HG03442 (cell line): Measurements from ENCODE around the gene CSH1.
A peak's percentile ranks its signal among the peaks of the same experiment; 100 is the strongest.
"Not testable (repeated sequence)": the region's sequence is repeated elsewhere in the genome, so short reads cannot be mapped to it uniquely, and the experiment has no call there.

Experiments used
- ATAC-seq: cut with Tn5 transposase; IDR thresholded peaks from one replicate; pipeline ENCODE4 v1.9.1; 2021; ENCODE audit warnings: mild to moderate bottlenecking, moderate library complexity; ENCODE audit not compliant: unreplicated experiment

Gene CSH1

GRCh38 chr17:63896524-63897354 lies at the start of gene CSH1:
Gene CSH1, minus strand, starts transcription at chr17:63896574. Its CDS starts 63 bp downstream, at chr17:63896511.
- ATAC-seq, result not testable (repeated sequence)

- no peak for ATAC-seq
Measured at GRCh38 chr17:63945784-63946439, 49.5 kb upstream of the CSH1 start.

- ATAC-seq, result no peak
Measured at GRCh38 chr17:63944736-63945499, 48.5 kb upstream of the CSH1 start.

GRCh38 chr17:63943745-63944144 lies 47.4 kb upstream of the CSH1 start:
- ATAC-seq, result no peak

DNA sequence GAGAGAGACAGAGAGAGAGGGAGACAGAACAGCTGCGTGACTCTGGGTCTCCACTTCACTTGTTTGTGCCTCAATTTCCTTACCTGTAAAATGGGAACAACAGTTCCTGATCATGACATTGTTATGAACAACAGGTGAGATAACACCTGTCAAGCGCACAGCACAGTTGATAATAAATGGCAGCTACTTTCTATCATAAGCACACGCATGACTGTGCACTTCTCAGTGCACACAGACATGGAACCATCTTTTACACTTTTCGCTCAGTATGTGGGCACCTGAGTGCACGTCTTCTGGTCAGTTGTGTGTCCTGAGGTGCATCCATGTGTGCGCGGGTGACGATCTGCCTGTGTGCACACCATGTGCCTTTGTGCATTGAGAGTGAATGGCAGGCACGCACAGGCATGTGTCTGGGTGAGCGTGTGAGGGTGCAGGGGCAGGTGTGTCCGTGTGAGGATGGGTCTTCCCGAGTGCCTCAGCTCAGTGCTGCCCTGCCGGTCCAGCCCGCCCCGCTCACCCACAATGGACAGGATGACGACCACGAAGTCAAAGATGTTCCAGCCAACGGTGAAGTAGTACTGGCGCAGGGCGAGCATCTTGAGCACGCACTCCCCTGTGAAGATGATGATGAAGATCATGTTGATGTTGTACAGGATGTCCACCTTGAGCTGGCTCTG lies 46.1 kb upstream of the CSH1 start:
- no peak for ATAC-seq

DNA sequence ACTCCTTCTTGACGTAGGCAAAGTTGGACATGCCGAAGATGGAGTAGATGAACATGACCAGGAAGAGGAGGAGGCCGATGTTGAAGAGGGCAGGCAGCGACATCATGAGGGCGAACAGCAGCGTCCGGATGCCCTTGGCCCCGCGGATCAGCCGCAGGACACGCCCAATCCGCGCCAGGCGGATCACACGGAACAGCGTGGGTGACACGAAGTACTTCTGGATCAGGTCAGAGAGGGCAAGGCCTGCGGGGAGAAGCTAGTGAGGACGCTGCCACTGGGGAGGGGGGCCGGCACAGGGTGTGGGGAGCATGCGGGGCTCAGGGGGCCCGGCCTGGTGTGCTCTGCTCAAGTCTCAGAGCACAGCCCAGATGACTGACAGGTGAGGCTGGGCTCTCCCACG lies 45.4 kb upstream of the CSH1 start:
- no peak for ATAC-seq

- no peak for ATAC-seq
Measured at GRCh38 chr17:63941162-63941561, 44.8 kb upstream of the CSH1 start.

DNA sequence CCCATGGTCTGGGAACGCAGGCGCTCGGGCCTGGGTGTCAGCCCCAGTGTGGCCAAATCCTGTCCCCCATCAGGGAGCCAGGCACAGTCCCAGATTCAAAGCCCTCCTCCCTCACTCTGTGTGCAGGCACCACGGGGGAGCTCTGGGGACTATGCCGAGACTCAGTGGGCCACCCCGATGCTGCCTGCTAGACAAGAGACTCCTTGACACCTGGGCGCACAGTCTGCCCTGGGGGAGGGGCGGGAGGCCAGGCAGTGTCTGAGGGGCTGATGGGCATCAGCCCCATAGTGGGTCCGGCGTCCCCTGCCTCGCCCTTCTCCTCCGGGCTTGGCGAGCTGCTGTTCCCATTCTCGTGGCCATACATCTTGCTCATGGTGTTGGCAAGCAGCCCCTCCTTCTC lies 44.2 kb upstream of the CSH1 start:
- ATAC-seq, result no peak

DNA sequence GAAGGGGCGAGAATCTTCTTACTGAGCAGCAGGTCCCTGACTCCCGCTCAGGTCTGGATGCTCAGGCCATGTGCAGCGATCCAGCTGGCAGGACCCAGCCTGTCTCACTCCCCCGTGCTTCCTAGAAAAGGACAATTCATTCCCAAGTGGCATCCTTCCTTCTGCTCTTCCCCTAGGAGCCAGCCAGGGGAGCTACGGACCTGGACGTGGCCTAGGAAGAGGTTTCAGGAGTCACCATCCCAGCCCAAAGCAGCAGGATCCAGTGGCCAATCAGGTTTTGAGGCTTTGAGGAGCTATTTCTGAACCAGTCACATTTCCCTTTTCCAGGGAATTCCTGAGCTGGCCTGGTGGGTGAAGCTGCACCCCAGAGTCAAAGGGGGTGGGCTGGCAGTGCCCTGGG lies 43.5 kb upstream of the CSH1 start:
- no peak for ATAC-seq

DNA sequence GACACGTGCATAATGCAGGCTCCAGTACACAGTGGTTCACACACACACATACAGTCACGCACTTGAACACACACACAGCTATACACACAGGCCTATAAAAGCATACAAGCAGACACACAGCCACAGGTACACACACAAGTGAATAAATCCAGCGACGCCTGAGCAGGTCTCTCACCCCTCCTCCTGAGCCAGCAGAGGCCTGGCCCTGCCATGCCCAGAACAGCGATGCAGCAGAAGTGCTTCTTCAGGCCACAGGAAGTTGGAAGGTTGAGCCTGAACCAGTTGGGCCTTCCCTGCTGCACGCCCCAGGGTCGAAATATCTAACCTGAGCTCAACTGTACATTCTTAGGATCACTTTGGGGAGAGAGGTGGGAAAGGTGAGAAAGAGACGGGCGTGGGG lies 43.0 kb upstream of the CSH1 start:
- ATAC-seq, result no peak

DNA sequence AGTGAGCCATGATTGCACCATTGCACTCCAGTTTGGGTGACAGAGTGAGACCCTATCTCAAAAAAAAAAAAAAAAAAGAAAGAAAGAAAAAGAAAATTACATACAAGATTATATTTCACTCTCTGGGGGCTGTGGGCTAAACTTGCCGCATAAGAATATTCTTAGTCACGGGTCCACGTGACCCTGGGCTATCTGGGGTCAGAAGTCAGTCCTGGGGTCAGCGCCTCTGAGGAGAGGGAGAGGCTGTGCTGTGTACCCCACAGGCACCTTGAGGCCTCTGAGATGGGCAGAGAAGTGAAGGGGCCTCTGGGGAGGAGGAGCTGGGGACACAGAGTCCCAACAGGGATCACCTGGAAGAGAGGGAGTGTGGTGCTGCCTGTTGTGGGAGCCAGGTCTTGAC lies 41.5 kb upstream of the CSH1 start:
- no peak for ATAC-seq

GRCh38 chr17:63937319-63937718 lies 40.9 kb upstream of the CSH1 start:
- no peak for ATAC-seq

DNA sequence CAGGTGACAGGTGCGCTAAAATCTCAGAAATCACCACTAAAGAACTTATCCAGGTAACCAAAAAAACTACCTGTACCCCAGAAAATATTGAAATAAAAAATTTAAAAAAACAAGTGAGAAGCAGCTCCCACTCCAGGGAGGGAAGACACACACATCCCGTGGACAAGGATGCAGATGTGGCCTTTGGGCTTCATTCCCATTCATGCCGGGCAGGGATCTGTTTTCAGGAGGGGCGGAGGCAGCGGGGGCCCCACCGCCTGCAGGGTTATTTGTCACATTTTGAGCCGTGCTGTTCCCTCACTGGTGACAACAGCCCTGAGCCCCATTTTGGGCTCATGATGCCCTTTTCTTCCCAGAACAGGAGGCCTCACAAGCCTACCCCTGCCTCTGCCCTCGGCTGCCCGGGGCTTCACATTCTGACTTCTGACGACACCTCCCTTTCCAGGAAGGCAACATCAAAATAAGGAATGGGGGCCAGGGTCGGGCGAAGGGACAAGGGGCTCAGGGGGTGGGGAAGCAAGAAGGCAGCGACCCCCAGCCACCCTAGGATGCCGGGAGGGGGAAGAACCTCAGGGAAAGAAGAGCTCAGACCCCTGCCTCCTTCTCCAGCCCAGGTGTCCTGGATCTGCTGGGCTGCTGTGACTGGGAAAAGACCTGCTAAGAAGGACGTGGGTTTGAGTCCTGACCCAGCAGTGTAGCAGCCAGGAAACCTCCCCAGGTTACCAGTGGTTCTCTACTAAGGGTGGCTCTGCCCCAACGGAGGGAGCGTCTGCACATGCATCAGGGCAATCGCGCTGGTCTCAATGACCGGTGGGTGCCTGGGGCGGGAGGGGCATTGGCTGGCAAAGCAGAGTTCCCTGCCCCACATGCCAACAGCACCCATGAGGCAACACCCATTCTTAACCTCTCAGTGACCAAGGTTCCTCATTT lies 38.1 kb upstream of the CSH1 start:
- ATAC-seq, result no peak

DNA sequence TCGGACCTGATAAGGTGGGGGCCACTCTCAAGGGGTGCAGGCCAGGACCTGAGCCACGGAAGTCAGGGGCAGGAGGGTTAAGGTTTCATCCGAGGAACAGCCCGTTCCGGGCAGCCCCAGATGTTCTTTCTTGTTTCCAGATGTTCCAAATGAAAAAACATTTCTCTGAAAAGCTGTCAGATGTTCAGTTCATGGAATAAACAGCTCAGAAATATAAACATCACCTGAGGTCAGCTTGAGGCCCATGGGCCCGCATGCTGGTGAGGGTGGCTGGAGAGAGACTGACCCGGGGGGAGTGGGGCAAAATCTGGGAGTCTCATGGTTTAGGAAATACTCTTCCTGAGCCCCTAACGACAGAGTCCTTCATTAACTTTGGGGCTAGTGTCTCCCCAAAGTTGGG lies 37.2 kb upstream of the CSH1 start:
- no peak for ATAC-seq

- ATAC-seq, result peak; percentile 13
Measured at GRCh38 chr17:63932721-63933120, 36.3 kb upstream of the CSH1 start.

DNA sequence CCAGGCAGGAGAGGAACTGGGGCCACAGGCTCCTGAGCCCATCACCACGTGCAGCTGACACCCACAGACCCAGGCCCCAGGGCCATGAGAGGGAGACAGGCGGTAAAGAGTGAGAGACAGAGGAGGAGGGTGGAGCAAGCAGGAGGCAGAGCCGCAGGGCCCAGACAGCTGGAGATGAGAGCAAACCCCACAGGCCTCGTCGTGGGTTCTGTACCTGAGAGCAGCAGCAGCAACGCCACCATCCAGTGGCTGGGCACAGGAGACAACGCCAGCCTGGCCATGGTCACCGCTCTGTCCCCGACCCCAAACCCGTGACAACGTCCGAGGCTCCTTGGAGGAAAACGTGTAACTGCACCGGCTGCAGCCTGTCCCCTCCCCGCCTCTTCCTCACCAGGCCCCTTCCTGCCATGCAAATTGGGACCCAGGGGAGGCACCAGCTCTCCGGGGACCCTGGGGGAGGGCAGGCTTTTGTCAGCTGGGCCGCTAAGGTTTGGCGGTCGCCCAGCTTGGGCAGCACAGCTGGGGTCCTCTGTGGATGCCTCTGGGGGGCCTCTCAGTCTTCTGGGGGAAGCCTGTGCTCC lies 35.7 kb upstream of the CSH1 start, which contains the start of gene CD79B:
Gene CD79B (minus strand): TSS at position 351 of the 581 bp plus-strand sequence. CDS start 70 bp downstream, at position 281.
- peak; percentile 65 for ATAC-seq

DNA sequence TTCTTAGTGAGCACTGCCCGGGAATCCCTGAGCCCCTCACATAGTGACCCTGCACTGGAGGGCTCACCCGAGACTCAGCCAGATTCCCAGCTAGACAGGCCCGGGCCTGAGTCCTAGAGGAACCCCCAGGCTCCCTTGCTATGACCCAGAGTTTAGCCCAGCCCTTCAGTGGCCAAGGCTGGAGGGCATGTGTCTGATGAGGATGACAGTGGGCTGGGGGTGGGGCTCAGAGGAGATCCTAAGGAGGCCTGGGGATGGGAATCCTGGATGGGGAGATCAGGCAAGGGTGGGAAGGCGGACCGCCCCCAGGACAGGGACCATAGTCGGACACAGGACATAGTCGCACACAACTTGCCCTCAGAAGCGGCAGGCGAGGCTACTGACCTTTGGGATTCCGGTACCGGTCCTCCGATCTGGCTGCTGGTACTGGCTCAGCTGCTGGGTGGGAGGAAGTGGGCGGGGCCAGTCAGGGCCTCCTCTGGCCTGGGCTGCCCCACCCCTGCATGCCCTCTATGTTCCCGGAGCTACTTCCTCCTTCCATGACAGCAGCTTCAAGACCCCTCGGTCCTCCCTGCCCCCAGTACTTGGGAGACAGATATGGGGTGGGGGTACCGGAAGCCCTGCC lies 34.7 kb upstream of the CSH1 start:
- no peak for ATAC-seq

- ATAC-seq, result no peak
Measured at GRCh38 chr17:63929860-63930766, 33.7 kb upstream of the CSH1 start.
